OCI-LY7 (cell line): ENCODE results near the gene ESAM.

Experiments used
- EZH2phosphoT487 ChIP-seq: fragments of 200-600 bp; sonication (generic); IDR thresholded peaks from 2 replicates; pipeline ENCODE4 v1.6.1; 2018; ENCODE audit warnings: low read depth, borderline replicate concordance, mild to moderate bottlenecking, mixed run types, antibody characterized with exemption, low read length, moderate library complexity, mixed read lengths
- TF ChIP-seq, protein P1 (sequence below): fragments of 200-600 bp; sonication (generic); conservative IDR thresholded peaks from 2 replicates; pipeline ENCODE4 v1.5.1; 2014; ENCODE audit warnings: mild to moderate bottlenecking, antibody characterized with exemption, low read length, moderate library complexity, mixed read lengths

GRCh38 chr11:124796312-124796711 is 34.2 kb upstream of the ESAM start:
- TF ChIP-seq, protein P1, sequence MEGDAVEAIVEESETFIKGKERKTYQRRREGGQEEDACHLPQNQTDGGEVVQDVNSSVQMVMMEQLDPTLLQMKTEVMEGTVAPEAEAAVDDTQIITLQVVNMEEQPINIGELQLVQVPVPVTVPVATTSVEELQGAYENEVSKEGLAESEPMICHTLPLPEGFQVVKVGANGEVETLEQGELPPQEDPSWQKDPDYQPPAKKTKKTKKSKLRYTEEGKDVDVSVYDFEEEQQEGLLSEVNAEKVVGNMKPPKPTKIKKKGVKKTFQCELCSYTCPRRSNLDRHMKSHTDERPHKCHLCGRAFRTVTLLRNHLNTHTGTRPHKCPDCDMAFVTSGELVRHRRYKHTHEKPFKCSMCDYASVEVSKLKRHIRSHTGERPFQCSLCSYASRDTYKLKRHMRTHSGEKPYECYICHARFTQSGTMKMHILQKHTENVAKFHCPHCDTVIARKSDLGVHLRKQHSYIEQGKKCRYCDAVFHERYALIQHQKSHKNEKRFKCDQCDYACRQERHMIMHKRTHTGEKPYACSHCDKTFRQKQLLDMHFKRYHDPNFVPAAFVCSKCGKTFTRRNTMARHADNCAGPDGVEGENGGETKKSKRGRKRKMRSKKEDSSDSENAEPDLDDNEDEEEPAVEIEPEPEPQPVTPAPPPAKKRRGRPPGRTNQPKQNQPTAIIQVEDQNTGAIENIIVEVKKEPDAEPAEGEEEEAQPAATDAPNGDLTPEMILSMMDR = no peak
- TF ChIP-seq EZH2phosphoT487 = no peak
